ENCODE data around the gene WNK3.

Gene WNK3

GRCh38 chrX:54237014-54237413, 120.8 kb downstream of the WNK3 start:
- no peak for DNase-seq

GRCh38 chrX:54230435-54231148, 127.3 kb downstream of the WNK3 start:
- DNase-seq, result no peak

- DNase-seq, result no peak
Measured at GRCh38 chrX:54223581-54223980, 134.3 kb downstream of the WNK3 start.

GRCh38 chrX:54213603-54214002, 144.2 kb downstream of the WNK3 start:
- DNase-seq, result no peak

- DNase-seq, result no peak
Measured at GRCh38 chrX:54208531-54208930, 149.3 kb downstream of the WNK3 start.

GRCh38 chrX:54198262-54198661, 159.6 kb downstream of the WNK3 start:
- DNase-seq, result no peak

- no peak for DNase-seq
Measured at GRCh38 chrX:54194982-54195588, 162.8 kb downstream of the WNK3 start.

- DNase-seq, result no peak
Measured at GRCh38 chrX:54193085-54193821, 164.6 kb downstream of the WNK3 start.

- no peak for DNase-seq
Measured at GRCh38 chrX:54184474-54184873, 173.4 kb downstream of the WNK3 start.

GRCh38 chrX:54182864-54183613, 174.8 kb downstream of the WNK3 start, which contains the start of gene FAM120C:
Gene FAM120C (minus strand): TSS chrX:54183254. CDS start chrX:54183198, 56 bp downstream.
- peak; percentile 86 for DNase-seq

GRCh38 chrX:54182194-54182863, 175.5 kb downstream of the WNK3 start:
- DNase-seq, result peak; percentile 82

GRCh38 chrX:54181202-54181953, 176.5 kb downstream of the WNK3 start:
- no peak for DNase-seq

- no peak for DNase-seq
Measured at GRCh38 chrX:54180403-54180802, 177.4 kb downstream of the WNK3 start.

GRCh38 chrX:54178100-54178940, 179.5 kb downstream of the WNK3 start:
- DNase-seq, result no peak

GRCh38 chrX:54177306-54177705, 180.5 kb downstream of the WNK3 start:
- DNase-seq, result no peak

GRCh38 chrX:54173791-54174190, 184.1 kb downstream of the WNK3 start:
- no peak for DNase-seq

GRCh38 chrX:54172455-54172854, 185.4 kb downstream of the WNK3 start:
- DNase-seq, result no peak

GRCh38 chrX:54171527-54172250, 186.2 kb downstream of the WNK3 start:
- DNase-seq, result no peak

- DNase-seq, result no peak
Measured at GRCh38 chrX:54171091-54171490, 186.8 kb downstream of the WNK3 start.

- no peak for DNase-seq
Measured at GRCh38 chrX:54166915-54167314, 190.9 kb downstream of the WNK3 start.

Measured in activated CD8-positive, alpha-beta memory T cell treated with anti-CD3 and anti-CD28 coated beads for 24 hours (primary cell).